ENCODE measurements around the gene SIRPD.

GRCh38 chr20:1494436-1494835 lies 63.1 kb downstream of the SIRPD start:
- TF ChIP-seq POLR2AphosphoS5 (IDR thresholded peaks at IDR 0.05; ENCODE audit: borderline replicate concordance, low read depth, low read length) (no peak), EZH2 (IDR thresholded peaks at IDR 0.05) (no peak), FOXP2 (optimal IDR thresholded peaks at IDR 0.05; ENCODE audit: control extremely low read depth, extremely low read length, insufficient read depth) (no peak)
